Astrocyte of the spinal cord (primary cell): Measurements from ENCODE around the gene TMEM212.

Experiments
- DNase-seq: peaks from one replicate; pipeline ENCODE4 v3.0.0; 2011; ENCODE audit warnings: low read depth, low spot score
- H3K4me3 ChIP-seq: 2 replicates; pipeline ENCODE4 v1.5.1; 2011; ENCODE audit warnings: low read depth, mild to moderate bottlenecking, low read length, moderate library complexity
- in situ Hi-C: cut with HindIII; loops from 2 replicates; pipeline ENCODE4 v1.10.0; 2017; ENCODE audit warnings: low sequenced_read_pairs
- TF ChIP-seq, protein P1 (sequence below): IDR thresholded peaks from 2 replicates; pipeline ENCODE4 v1.5.1; 2012; ENCODE audit warnings: low read depth, mild to moderate bottlenecking, low read length, inconsistent platforms

Gene TMEM212

DNA sequence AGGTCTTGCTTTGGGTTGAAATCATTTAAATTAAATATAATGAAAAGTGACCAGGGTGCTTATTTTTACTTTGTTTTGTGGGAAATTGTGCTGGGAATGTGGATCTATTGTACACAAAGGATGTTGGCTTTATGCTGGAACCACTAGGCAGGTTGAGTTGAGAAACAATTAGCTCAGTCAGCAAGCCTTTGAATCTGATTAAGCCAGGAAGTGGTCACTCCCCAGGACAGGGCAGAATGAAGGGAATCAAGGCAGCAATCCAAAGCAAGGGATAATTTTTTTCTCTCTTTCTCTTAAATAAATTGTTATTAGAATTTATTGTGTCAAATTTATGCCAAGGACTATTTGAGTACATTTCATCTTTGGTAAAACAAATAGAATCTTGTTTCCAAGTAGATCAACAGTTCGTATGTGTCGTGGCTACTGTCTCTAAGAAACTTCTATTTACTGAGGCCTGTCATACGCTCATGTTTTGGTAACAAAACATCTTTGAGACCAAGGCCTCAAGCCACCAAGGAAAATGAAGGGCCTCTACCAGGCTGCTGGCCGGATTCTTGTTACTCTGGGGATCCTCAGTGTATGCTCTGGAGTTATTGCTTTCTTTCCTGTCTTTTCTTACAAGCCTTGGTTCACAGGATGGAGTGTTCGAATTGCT lies at the start of gene TMEM212:
Gene TMEM212, plus strand, starts transcription at position 486 of the 655 bp plus-strand sequence. Its CDS starts 35 bp downstream, at position 521.
- DNase-seq: peak; percentile 76
- TF ChIP-seq, protein P1, sequence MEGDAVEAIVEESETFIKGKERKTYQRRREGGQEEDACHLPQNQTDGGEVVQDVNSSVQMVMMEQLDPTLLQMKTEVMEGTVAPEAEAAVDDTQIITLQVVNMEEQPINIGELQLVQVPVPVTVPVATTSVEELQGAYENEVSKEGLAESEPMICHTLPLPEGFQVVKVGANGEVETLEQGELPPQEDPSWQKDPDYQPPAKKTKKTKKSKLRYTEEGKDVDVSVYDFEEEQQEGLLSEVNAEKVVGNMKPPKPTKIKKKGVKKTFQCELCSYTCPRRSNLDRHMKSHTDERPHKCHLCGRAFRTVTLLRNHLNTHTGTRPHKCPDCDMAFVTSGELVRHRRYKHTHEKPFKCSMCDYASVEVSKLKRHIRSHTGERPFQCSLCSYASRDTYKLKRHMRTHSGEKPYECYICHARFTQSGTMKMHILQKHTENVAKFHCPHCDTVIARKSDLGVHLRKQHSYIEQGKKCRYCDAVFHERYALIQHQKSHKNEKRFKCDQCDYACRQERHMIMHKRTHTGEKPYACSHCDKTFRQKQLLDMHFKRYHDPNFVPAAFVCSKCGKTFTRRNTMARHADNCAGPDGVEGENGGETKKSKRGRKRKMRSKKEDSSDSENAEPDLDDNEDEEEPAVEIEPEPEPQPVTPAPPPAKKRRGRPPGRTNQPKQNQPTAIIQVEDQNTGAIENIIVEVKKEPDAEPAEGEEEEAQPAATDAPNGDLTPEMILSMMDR: no peak
- in situ Hi-C loops: no loop called here
- no peak within 1 kb of the TSS for H3K4me3 ChIP-seq

DNA sequence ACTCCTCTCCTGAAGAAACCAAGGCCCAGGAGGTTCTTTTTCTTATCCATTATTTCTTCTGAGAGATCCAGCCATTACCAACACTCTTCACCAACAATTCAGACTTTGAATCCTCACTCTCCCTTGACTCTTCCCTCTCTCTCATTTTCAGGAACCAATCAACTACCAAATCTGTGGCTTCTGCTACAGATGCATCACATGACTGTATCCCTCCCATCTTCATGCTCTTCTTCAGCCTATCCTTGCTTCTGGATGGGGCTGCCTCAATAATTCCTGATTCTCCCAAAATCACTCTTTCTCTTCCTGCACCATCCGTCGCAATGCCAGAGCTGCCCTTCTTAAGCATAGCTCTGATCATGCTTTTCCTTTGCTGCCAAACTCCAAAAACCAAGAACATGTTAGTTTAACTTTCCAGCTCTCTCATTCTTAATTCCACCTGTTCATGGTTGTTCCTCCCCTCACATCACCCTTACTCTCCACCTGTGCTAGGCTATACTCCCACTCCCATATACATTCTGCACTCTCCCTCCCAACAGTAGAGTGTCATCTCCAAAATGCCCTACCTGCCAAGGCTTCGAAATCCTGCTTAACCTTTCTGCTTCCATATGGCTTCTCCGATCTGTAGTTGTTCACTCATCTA lies 46.4 kb upstream of the TMEM212 start:
- DNase-seq: no peak
- H3K4me3 ChIP-seq: no peak overlapping the region
- in situ Hi-C loops: no loop called here
- TF ChIP-seq, protein P1: no peak

DNA sequence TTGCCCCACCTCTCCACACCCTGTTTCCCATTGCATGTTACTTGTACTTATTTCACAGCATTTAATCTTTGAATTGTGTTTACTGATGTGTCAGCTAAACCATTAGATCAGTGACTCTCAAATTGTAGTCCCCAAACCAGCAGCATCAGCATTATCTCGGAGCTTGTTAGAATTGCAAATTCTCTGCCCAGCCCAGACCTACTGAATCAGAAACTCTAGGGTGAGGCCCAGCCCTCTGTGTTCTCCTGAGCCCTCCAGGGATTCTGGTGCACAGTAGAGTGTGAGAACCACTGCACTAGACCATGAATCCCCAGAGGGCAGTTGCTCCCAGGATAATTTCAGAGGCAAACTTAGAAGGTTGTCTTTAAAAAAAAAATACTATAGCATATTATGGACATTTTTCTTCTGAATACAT lies 45.9 kb upstream of the TMEM212 start:
- in situ Hi-C loops: no loop called here
- no peak overlapping the region for H3K4me3 ChIP-seq
- TF ChIP-seq, protein P1: no peak
- no peak for DNase-seq

DNA sequence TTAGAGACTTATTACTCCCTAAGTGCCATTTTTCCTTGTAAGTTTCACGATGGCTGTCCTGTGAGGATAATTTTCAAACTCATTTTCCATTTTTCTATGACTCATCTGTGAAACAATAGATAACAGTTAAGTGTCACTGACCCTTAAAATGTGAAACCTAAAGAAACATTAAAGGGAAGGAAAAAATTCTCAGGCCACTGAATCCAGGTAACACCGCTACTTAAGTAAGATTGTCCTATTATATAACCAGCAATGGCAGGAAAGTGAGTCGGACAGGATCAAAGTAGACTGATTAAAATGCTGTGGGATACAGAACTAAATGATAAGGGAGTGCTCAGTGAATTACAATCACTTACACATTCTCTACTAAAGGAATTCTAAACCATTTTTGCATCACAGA lies 45.3 kb upstream of the TMEM212 start:
- TF ChIP-seq, protein P1: no peak
- H3K4me3 ChIP-seq: no peak overlapping the region
- DNase-seq: no peak
- in situ Hi-C loops: no loop called here

DNA sequence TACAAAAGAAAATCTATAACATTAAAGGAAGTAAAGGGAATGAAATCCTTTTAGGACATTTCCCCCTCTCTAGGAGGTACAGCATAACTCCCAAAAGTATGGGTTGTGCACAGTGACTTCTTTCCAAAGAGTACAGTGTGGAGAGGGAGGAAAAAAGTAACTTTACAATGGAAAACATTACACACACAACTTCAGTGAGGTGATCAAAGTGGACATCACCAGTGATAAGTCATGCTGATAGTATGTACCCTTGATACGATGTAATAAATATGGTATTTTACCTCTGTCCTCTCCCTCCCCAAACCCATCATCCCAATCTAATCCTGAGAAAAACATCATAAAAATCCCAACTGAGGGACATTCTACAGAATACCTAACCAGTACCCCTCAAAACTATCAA lies 43.6 kb upstream of the TMEM212 start:
- DNase-seq: no peak
- TF ChIP-seq, protein P1: no peak
- in situ Hi-C loops: no loop called here
- no peak overlapping the region for H3K4me3 ChIP-seq

DNA sequence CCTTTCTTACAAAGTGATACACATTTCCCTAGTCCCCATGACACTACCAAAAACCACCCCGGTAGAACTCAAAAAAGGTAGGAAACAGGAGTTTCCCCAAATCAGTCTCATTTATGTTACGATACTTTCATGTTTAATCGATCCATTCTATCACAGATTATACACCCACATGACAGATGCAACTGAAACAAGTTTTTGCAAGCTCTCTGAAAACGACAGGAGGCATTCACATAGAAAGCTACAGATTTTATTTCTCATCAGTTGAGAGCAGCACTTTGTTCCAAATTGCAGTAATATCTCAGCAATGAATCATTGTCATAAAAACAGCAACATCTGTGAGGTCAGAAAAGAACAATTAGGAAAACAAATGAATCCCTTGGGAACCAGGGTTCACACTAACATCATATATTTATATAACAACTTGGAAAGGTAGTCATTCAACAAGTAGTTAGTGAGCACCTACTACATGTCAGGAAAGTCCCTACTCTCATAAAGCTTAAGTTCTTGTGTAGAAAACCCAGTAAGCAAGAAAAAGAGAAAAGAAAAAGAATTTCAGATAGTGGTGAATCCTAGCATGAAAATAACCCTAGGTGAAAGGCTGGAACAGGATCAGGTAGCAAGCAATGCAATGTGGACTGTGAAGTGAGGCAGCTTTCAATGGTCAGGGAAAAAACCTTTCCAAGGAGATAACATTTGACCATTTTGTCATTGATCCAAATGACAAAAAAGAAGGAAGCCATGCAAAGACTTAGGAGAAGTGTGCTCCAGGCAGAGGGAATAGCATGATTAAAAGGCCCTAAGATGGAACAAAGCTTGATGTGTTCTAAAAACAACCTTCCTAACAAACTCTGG lies 41.2 kb upstream of the TMEM212 start:
- in situ Hi-C loops: no loop called here
- DNase-seq: peak; percentile 92
- TF ChIP-seq, protein P1: no peak
- no peak overlapping the region for H3K4me3 ChIP-seq
